ENCODE results near the gene FAM13A. TPM values are rescaled to one million over a fixed set of nuclear protein-coding genes. Genes with fewer than 3 reads are reported as not detected.

Gene FAM13A
- total and polyA plus RNA-seq, 2 experiments from 2014 or later, result 19.3 to 44.2 TPM

- Histone ChIP-seq H3K4me2 (peak overlapping the region; percentile 13), H3K9me3 (ENCODE audit: low read depth) (no peaks in the 10 kb centered on the region), H3K27ac (peak overlapping the region; percentile 52), H2AFZ (no peak overlapping the region), H3K79me2 (no peaks in the 10 kb centered on the region), H3K27me3 (no peaks in the 10 kb centered on the region), H4K20me1 (ENCODE audit: insufficient read depth, poor library complexity, severe bottlenecking) (no peaks in the 10 kb centered on the region), H3K4me1 (ENCODE audit: insufficient read depth) (peaks cover 50% of the 10 kb centered on the region), H3K4me3 (no peak overlapping the region), H3K36me3 (replicated peaks; ENCODE audit: insufficient read depth, low read depth) (no peaks in the 10 kb centered on the region), H3K9me2 (replicated peaks; ENCODE audit: insufficient read depth) (no peaks in the 10 kb centered on the region)
- 19% methylated on average over 1 of the region's 1 CpG for WGBS (ENCODE audit: low lambda C conversion rate, missing lambda C conversion rate)
- DNase-seq (ENCODE audit: low spot score), result no peak
- no peak for TF ChIP-seq EZH2 (IDR thresholded peaks at IDR 0.05; ENCODE audit: borderline replicate concordance)
- TF ChIP-seq EZH2phosphoT487 (IDR thresholded peaks at IDR 0.05; ENCODE audit: low read depth, severe bottlenecking, unreplicated experiment), result no peak
- TF ChIP-seq CTCF (IDR thresholded peaks at IDR 0.05; ENCODE audit: poor library complexity), result no peak
These were observed 56.6 kb downstream of the FAM13A start for GRCh38 chr4:89000382-89000781.

- Histone ChIP-seq H3K9me3 (ENCODE audit: low read depth) (no peaks in the 10 kb centered on the region), H3K4me2 (no peak overlapping the region), H3K4me1 (ENCODE audit: insufficient read depth) (peaks cover 50% of the 10 kb centered on the region), H4K20me1 (ENCODE audit: insufficient read depth, poor library complexity, severe bottlenecking) (no peaks in the 10 kb centered on the region), H3K9me2 (replicated peaks; ENCODE audit: insufficient read depth) (no peaks in the 10 kb centered on the region), H3K79me2 (no peaks in the 10 kb centered on the region), H3K27ac (peak overlapping the region; percentile 52), H3K36me3 (replicated peaks; ENCODE audit: insufficient read depth, low read depth) (no peaks in the 10 kb centered on the region), H3K27me3 (no peaks in the 10 kb centered on the region), H3K4me3 (no peak overlapping the region), H2AFZ (no peak overlapping the region)
- WGBS (ENCODE audit: low lambda C conversion rate, missing lambda C conversion rate), result 47% methylated on average over 2 of the region's 2 CpGs
- TF ChIP-seq EZH2phosphoT487 (IDR thresholded peaks at IDR 0.05; ENCODE audit: low read depth, severe bottlenecking, unreplicated experiment), result peak; percentile 67
- no peak for TF ChIP-seq CTCF (IDR thresholded peaks at IDR 0.05; ENCODE audit: poor library complexity)
- DNase-seq (ENCODE audit: low spot score), result no peak
These were observed 57.5 kb downstream of the FAM13A start for GRCh38 chr4:88999392-88999930.

- no peak overlapping the region for H3K4me3 ChIP-seq
- no peak overlapping the region for H3K4me2 ChIP-seq
- no peaks in the 10 kb centered on the region for H3K27me3 ChIP-seq
- TF ChIP-seq CTCF (IDR thresholded peaks at IDR 0.05; ENCODE audit: poor library complexity), result no peak
- no peak for TF ChIP-seq EZH2phosphoT487 (IDR thresholded peaks at IDR 0.05; ENCODE audit: low read depth, severe bottlenecking, unreplicated experiment)
- TF ChIP-seq EZH2 (IDR thresholded peaks at IDR 0.05; ENCODE audit: borderline replicate concordance), result no peak
- no peaks in the 10 kb centered on the region for H4K20me1 ChIP-seq (ENCODE audit: insufficient read depth, poor library complexity, severe bottlenecking)
- H3K4me1 ChIP-seq (ENCODE audit: insufficient read depth), result peaks cover 50% of the 10 kb centered on the region
- H3K9me2 ChIP-seq (replicated peaks; ENCODE audit: insufficient read depth), result no peaks in the 10 kb centered on the region
- 53% methylated on average over 3 of the region's 3 CpGs for WGBS (ENCODE audit: low lambda C conversion rate, missing lambda C conversion rate)
- H3K79me2 ChIP-seq, result no peaks in the 10 kb centered on the region
- H3K9me3 ChIP-seq (ENCODE audit: low read depth), result no peaks in the 10 kb centered on the region
- no peak overlapping the region for H2AFZ ChIP-seq
- H3K27ac ChIP-seq, result peak overlapping the region; percentile 52
- no peaks in the 10 kb centered on the region for H3K36me3 ChIP-seq (replicated peaks; ENCODE audit: insufficient read depth, low read depth)
- no peak for DNase-seq (ENCODE audit: low spot score)
These were observed 58.1 kb downstream of the FAM13A start for GRCh38 chr4:88998891-88999290.

- TF ChIP-seq CTCF (IDR thresholded peaks at IDR 0.05; ENCODE audit: poor library complexity), result no peak
- no peak for TF ChIP-seq EZH2 (IDR thresholded peaks at IDR 0.05; ENCODE audit: borderline replicate concordance)
- no peak for TF ChIP-seq EZH2phosphoT487 (IDR thresholded peaks at IDR 0.05; ENCODE audit: low read depth, severe bottlenecking, unreplicated experiment)
- no peaks in the 10 kb centered on the region for H3K27me3 ChIP-seq
- peaks cover 50% of the 10 kb centered on the region for H3K4me1 ChIP-seq (ENCODE audit: insufficient read depth)
- no peak overlapping the region for H3K4me2 ChIP-seq
- H3K4me3 ChIP-seq, result no peak overlapping the region
- peak overlapping the region; percentile 52 for H3K27ac ChIP-seq
- no peaks in the 10 kb centered on the region for H3K9me2 ChIP-seq (replicated peaks; ENCODE audit: insufficient read depth)
- DNase-seq (ENCODE audit: low spot score), result no peak
- no peaks in the 10 kb centered on the region for H3K36me3 ChIP-seq (replicated peaks; ENCODE audit: insufficient read depth, low read depth)
- H3K79me2 ChIP-seq, result no peaks in the 10 kb centered on the region
- no peak overlapping the region for H2AFZ ChIP-seq
- H3K9me3 ChIP-seq (ENCODE audit: low read depth), result no peaks in the 10 kb centered on the region
- no peaks in the 10 kb centered on the region for H4K20me1 ChIP-seq (ENCODE audit: insufficient read depth, poor library complexity, severe bottlenecking)
These were observed 59.0 kb downstream of the FAM13A start for GRCh38 chr4:88998001-88998400.

Measured in hepatocyte (in vitro differentiated cells).